Adipocyte (in vitro differentiated cells): Measurements from ENCODE around the gene CNDP2.

ENCODE experiments used
- DNase-seq: peaks from one replicate; pipeline ENCODE4 v3.0.0-alpha.2; 2015; ENCODE audit warnings: low read depth
- H3K27me3 ChIP-seq: replicated peaks from 2 replicates; pipeline ENCODE4 v1.7.0; 2013; ENCODE audit warnings: mild to moderate bottlenecking, low read length, moderate library complexity; ENCODE audit not compliant: control insufficient read depth, insufficient read depth
- H3K36me3 ChIP-seq: 2 replicates; pipeline ENCODE4 v1.7.0; 2013; ENCODE audit warnings: low read length, mild to moderate bottlenecking, moderate library complexity; ENCODE audit not compliant: control insufficient read depth, insufficient read depth, severe bottlenecking
- H3K4me1 ChIP-seq: 2 replicates; pipeline ENCODE4 v1.7.0; 2013; ENCODE audit warnings: mild to moderate bottlenecking, low read length, moderate library complexity; ENCODE audit not compliant: control insufficient read depth, insufficient read depth
- H3K4me3 ChIP-seq: 2 replicates; pipeline ENCODE4 v1.7.0; 2013; ENCODE audit warnings: mild to moderate bottlenecking, low read length, moderate library complexity
- H3K9ac ChIP-seq: 2 replicates; pipeline ENCODE4 v1.7.0; 2013; ENCODE audit warnings: mild to moderate bottlenecking, low read length, moderate library complexity
- H3K9me3 ChIP-seq: 2 replicates; pipeline ENCODE4 v1.7.0; 2013; ENCODE audit warnings: mild to moderate bottlenecking, low read length, moderate library complexity; ENCODE audit not compliant: control insufficient read depth

Gene CNDP2

DNA sequence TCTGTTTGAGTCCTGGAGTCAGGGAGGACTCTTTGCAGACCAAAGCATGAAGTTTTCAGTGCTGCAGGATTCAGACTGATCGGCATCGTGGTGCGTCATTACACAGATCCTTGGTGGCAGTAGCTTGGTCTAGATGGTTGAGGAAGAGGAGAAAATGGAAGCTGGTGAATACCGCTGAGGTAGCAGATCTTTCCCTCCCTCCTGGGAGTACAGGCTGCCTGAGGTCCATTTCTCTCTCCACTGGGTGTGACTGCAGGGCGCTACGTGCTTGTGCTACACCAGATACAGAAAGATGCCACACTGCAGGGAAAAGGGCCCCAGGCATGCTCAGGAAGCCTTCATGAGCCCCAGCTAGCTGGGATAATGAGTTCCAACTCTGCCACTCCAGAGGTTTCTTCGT lies 34.9 kb downstream of the CNDP2 start:
- H3K36me3 ChIP-seq, result no peaks in the 10 kb centered on the region
- no peaks in the 10 kb centered on the region for H3K9me3 ChIP-seq
- H3K4me3 ChIP-seq, result no peak overlapping the region
- H3K4me1 ChIP-seq, result no peaks in the 10 kb centered on the region
- H3K27me3 ChIP-seq, result peaks cover 8% of the 10 kb centered on the region
- no peak overlapping the region for H3K9ac ChIP-seq
- no peak for DNase-seq

DNA sequence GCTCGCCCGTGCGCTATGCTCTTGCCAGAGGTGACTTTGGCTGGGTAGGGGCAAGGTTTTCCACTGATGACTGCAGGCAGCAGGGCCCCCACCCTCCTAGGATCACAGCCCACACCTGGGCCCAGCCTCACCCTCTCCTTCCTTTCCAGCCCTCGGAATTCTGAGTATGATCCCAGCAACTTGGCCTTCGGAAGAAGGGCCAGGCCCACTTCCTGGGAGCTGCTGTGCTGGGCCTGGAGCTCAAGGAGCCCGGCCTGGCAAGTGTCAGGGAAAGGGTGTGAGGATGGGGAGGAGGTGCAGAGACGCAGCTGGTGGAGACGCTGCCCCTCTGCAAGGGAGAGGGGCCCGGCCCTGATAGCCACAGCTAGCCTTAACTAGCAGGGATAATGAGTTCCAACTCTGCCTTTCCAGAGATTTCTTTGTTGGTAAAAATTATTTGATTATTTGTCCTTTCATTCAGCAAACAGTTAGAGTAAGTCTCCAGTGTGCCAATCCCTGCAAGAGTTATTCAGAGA lies 36.4 kb downstream of the CNDP2 start:
- no peaks in the 10 kb centered on the region for H3K4me1 ChIP-seq
- no peak for DNase-seq
- no peak overlapping the region for H3K4me3 ChIP-seq
- H3K27me3 ChIP-seq, result peaks cover 10% of the 10 kb centered on the region
- H3K36me3 ChIP-seq, result no peaks in the 10 kb centered on the region
- peaks cover 3% of the 10 kb centered on the region for H3K9me3 ChIP-seq
- no peak overlapping the region for H3K9ac ChIP-seq

- H3K9ac ChIP-seq, result no peak overlapping the region
- H3K27me3 ChIP-seq, result peaks cover 18% of the 10 kb centered on the region
- peaks cover 3% of the 10 kb centered on the region for H3K9me3 ChIP-seq
- no peaks in the 10 kb centered on the region for H3K36me3 ChIP-seq
- H3K4me1 ChIP-seq, result no peaks in the 10 kb centered on the region
- DNase-seq, result no peak
- no peak overlapping the region for H3K4me3 ChIP-seq
Measured at GRCh38 chr18:74533666-74534065, 37.5 kb downstream of the CNDP2 start.

DNA sequence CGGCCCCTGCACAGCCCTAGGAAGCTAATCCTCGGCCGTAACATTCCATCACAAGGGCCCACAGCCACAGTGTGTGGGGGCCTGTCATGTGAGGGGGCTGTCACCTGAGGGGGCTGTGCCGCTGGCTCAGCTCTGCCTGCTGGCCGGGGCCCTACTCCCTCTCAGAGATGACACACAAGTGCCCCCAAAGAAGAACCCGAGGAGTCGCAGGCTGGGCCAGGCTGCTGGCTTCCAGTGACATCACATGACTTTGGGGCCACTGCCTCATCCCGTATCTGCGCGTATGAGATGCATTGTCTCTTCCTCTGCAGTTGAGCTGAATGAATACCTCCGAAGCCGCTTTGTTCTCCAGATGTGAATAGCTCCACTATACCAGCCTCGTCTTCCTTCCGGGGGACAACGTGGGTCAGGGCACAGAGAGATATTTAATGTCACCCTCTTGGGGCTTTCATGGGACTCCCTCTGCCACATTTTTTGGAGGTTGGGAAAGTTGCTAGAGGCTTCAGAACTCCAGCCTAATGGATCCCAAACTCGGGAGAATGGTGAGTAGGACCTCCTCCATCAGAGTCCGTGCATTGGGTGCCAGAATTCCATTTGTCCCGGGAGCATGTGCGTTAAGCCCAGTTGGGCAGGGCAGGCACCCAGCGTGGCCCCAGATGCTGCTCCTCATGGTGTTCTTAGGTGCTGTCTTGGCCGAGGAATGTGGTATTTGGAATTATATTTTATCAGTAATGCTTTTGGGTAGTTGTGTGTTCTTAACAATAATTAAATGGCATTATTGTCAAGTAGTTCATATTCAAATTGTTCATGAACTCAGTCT lies 38.2 kb downstream of the CNDP2 start, which contains the start of gene CNDP1:
Gene CNDP1, plus strand, starts transcription at position 351 of the 820 bp plus-strand sequence. Its CDS starts 168 bp downstream, at position 519.
- no peaks in the 10 kb centered on the region for H3K36me3 ChIP-seq
- no peak within 1 kb of the TSS for H3K4me3 ChIP-seq
- H3K9ac ChIP-seq, result no peak within 1 kb of the TSS
- no peak for DNase-seq
- no peaks in the 10 kb centered on the region for H3K4me1 ChIP-seq
- peaks cover 25% of the 10 kb centered on the region for H3K27me3 ChIP-seq
- peaks cover 3% of the 10 kb centered on the region for H3K9me3 ChIP-seq

- Histone ChIP-seq H3K9me3 (peaks cover 3% of the 10 kb centered on the region), H3K36me3 (no peaks in the 10 kb centered on the region)
- DNase-seq, result no peak
Measured at GRCh38 chr18:74534981-74535649, 39.0 kb downstream of the CNDP2 start.

DNA sequence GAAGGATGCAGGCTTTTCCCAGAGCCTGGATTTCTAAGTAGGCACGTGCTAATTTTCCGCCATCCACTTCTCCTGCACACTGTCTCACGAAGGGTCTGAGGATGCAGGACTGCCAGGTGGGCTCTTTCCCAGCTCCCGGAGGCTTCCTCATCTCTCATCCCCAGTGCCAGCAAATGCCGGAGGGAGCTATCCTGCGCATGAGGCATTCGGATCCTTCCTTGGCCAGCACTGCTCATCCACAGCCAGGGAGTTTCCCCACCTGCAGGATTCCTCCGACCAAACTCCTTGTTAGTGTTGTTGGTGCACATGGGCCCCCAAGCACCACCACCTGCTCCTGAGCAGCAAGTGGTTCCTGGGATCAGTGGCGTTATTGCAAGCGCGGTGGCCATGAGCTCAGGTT lies 43.1 kb downstream of the CNDP2 start:
- no peak overlapping the region for H3K4me3 ChIP-seq
- no peaks in the 10 kb centered on the region for H3K36me3 ChIP-seq
- no peak for DNase-seq
- H3K4me1 ChIP-seq, result no peaks in the 10 kb centered on the region
- H3K9ac ChIP-seq, result no peak overlapping the region
- peaks cover 3% of the 10 kb centered on the region for H3K9me3 ChIP-seq
- H3K27me3 ChIP-seq, result peaks cover 22% of the 10 kb centered on the region

More at GRCh38 chr18:74534981-74535649, 39.0 kb downstream of the CNDP2 start:
- Histone ChIP-seq H3K4me3 (no peak overlapping the region), H3K9ac (no peak overlapping the region), H3K4me1 (no peaks in the 10 kb centered on the region), H3K27me3 (peaks cover 29% of the 10 kb centered on the region)

DNA sequence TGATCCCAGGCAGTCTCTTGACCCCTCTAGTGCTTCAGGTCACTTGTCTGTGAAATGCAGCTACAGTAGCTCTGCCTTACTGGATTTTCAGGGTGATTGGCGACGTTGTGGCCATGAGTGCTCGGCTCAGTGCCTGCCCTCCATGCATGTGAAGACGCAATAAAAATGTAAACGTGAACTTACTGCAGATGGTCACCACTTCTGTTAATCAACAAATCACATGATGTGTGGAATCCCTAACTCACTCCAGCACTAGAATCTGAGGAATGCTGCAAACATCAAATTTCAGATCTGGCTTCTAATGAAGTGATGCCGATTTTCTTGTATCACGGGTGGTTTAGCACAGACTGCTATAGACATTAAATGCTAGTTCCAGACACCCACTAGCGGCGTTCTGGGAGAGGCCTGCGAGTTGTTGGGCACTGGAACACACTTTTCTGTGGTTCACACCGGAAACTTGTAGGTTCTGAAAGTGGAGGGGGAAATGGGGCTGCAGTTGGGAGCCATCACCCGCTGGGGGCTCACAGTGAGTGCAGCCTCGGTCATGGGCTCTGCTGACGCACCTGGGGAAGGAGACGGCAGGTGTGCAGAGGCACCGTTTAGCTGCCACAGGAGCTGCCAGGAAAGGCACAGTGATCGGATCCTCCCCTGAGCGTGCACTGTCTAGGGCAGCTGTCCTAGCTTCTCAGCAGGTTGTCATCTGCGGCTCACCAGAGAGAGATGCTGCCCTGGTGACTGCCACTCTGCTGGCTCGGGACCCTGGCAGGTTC lies 44.7 kb downstream of the CNDP2 start:
- Histone ChIP-seq H3K27me3 (peaks cover 22% of the 10 kb centered on the region), H3K9ac (no peak overlapping the region), H3K9me3 (peaks cover 3% of the 10 kb centered on the region), H3K4me1 (no peaks in the 10 kb centered on the region), H3K4me3 (no peak overlapping the region), H3K36me3 (no peaks in the 10 kb centered on the region)
- peak; percentile 5 for DNase-seq

GRCh38 chr18:74541703-74542555 lies 45.8 kb downstream of the CNDP2 start:
- Histone ChIP-seq H3K4me1 (peaks cover 6% of the 10 kb centered on the region), H3K27me3 (peaks cover 22% of the 10 kb centered on the region), H3K36me3 (no peaks in the 10 kb centered on the region), H3K9me3 (no peaks in the 10 kb centered on the region), H3K4me3 (no peak overlapping the region), H3K9ac (no peak overlapping the region)
- DNase-seq, result no peak

DNA sequence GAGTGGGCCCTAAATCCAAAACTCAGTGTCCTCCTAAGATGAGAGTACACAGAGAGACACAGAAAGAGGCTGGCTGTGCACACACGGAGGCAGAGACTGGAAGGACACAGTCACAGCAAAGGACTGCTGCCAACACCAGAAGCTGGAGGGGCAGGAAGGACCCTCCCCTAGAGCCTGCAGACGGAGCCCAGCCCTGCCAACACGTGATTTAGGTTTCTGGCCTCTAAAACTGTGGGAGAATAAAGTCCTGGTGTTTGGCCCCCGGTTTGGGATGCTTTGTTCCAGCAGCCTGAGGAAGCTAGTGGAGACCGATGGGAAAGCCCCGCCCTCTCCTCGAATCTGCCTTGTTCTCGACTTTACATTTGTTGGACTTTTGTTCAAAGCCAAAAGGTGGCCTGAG lies 48.7 kb downstream of the CNDP2 start:
- no peak overlapping the region for H3K4me3 ChIP-seq
- H3K9me3 ChIP-seq, result peaks cover 6% of the 10 kb centered on the region
- no peaks in the 10 kb centered on the region for H3K27me3 ChIP-seq
- peaks cover 10% of the 10 kb centered on the region for H3K4me1 ChIP-seq
- no peak for DNase-seq
- H3K36me3 ChIP-seq, result no peaks in the 10 kb centered on the region
- no peak overlapping the region for H3K9ac ChIP-seq

GRCh38 chr18:74546007-74546406 lies 49.8 kb downstream of the CNDP2 start:
- Histone ChIP-seq H3K4me1 (peaks cover 10% of the 10 kb centered on the region), H3K9ac (no peak overlapping the region), H3K36me3 (no peaks in the 10 kb centered on the region), H3K4me3 (no peak overlapping the region), H3K9me3 (peaks cover 8% of the 10 kb centered on the region), H3K27me3 (no peaks in the 10 kb centered on the region)
- no peak for DNase-seq
